Colonic mucosa (tissue), 4 donors: ENCODE results near the gene OTUD3. TPM values are rescaled to one million over a fixed set of nuclear protein-coding genes. Genes with fewer than 3 reads are reported as not detected.
"Not testable (repeated sequence)": the region's sequence is repeated elsewhere in the genome, so short reads cannot be mapped to it uniquely, and the experiment has no call there.

Source experiments
- DNase-seq: peaks from one replicate; pipeline ENCODE4 v3.0.0-alpha.2; 2020
- H3K27ac ChIP-seq: fragments of 200-600 bp; one replicate; pipeline ENCODE4 v1.8.0; 2021
- H3K27me3 ChIP-seq: fragments of 200-600 bp; one replicate; pipeline ENCODE4 v1.8.0; 2021
- H3K36me3 ChIP-seq: fragments of 200-600 bp; one replicate; pipeline ENCODE4 v1.8.0; 2021
- H3K4me1 ChIP-seq: fragments of 200-600 bp; one replicate; pipeline ENCODE4 v1.8.0; 2021; ENCODE audit warnings: mild to moderate bottlenecking
- H3K4me3 ChIP-seq: fragments of 200-600 bp; one replicate; pipeline ENCODE4 v1.8.0; 2021
- H3K9ac ChIP-seq, 2 donors: one replicate each; pipeline ENCODE4 v1.7.0; 2013; ENCODE audit warnings: control low read depth in 2 of 2, low read depth in 2 of 2, low read length in 2 of 2
- H3K9me3 ChIP-seq: fragments of 200-600 bp; one replicate; pipeline ENCODE4 v1.8.0; 2021
- CTCF ChIP-seq: fragments of 200-600 bp; IDR thresholded peaks from one replicate; pipeline ENCODE4 v1.8.0; 2022; ENCODE audit warnings: antibody characterized with exemption, mild to moderate bottlenecking
- intact Hi-C: fragments of 100-400 bp; cut with DNase I; formaldehyde crosslinking; loops from one replicate; pipeline ENCODE4 v1.14.1; 2022
- total RNA-seq, 2 donors: library from RNA; stranded (reverse); fragmentation: NEBNext Ultra II Directional in 1 of 2; extraction: Animal tissue kit (Norgen Biotek cat#: 25700) in 1 of 2; gene quantifications; one replicate each; pipeline ENCODE4 v1.2.1, GENCODE V29; 2021
- donor health status: healthy.
- donor health status: DM: no; HTN: no; CAD: no.
- donor health status: DM: no; HTN: no; CAD: no.

The OTUD3 gene
- total RNA-seq, 2 donors from 2014 or later = 9.6 to 15.6 TPM

GRCh38 chr1:19925342-19926070, 43.3 kb downstream of the OTUD3 start:
- H3K9me3 ChIP-seq = no peaks in the 10 kb centered on the region
- H3K27me3 ChIP-seq = no peaks in the 10 kb centered on the region
- no peak overlapping the region for H3K27ac ChIP-seq
- intact Hi-C loops = no loop called here
- no peak overlapping the region for H3K9ac ChIP-seq
- H3K36me3 ChIP-seq = no peaks in the 10 kb centered on the region
- no peak for DNase-seq
- no peaks in the 10 kb centered on the region for H3K4me1 ChIP-seq
- TF ChIP-seq CTCF = no peak
- no peak overlapping the region for H3K4me3 ChIP-seq

- no peak for TF ChIP-seq CTCF
- Histone ChIP-seq H3K9me3 (no peaks in the 10 kb centered on the region), H3K4me3 (no peak overlapping the region), H3K27me3 (no peaks in the 10 kb centered on the region), H3K27ac (no peak overlapping the region), H3K9ac (no peak overlapping the region), H3K4me1 (no peaks in the 10 kb centered on the region), H3K36me3 (no peaks in the 10 kb centered on the region)
- DNase-seq = no peak
- intact Hi-C loops = no loop called here
These were observed 44.3 kb downstream of the OTUD3 start for GRCh38 chr1:19926296-19927129.

DNA sequence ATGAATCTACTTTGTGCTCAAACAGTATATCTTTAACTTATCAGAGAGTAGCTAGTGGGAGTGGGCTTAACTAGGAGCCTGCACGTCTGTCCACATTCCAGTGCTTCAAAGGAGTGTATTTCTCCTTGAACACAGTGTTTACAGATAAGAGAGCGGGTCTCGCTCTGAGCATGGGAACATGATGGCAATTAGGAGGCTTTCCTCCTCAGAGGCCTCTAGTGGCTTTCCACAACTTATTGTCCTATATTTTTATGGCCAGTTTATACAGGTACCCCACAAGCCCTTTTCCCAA, 44.9 kb downstream of the OTUD3 start:
- H3K4me3 ChIP-seq, H3K27ac ChIP-seq, H3K9me3 ChIP-seq, H3K4me1 ChIP-seq, H3K27me3 ChIP-seq, intact Hi-C loops, DNase-seq, H3K36me3 ChIP-seq, H3K9ac ChIP-seq: not testable (repeated sequence)

DNA sequence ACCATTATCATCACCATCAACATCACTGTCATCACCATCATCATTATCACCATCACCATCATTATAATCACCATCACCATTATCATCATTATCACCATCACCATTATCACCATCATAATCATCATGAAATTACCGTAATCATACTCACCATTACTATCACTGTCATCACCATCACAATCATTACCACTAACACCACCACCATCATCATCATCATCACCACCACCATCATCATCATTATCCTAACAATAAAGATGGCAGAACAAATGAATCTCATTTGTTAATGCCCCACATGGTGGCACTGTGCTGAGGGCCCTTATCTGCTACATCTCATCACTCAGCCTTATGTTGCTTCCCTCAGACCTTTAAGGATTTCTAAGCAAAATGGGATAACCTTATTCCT, 50.7 kb downstream of the OTUD3 start:
- Histone ChIP-seq H3K9me3 (no peaks in the 10 kb centered on the region), H3K27ac (no peak overlapping the region), H3K4me1 (no peaks in the 10 kb centered on the region), H3K9ac (no peak overlapping the region), H3K27me3 (no peaks in the 10 kb centered on the region), H3K4me3 (no peak overlapping the region), H3K36me3 (no peaks in the 10 kb centered on the region)
- no peak for TF ChIP-seq CTCF
- intact Hi-C loops = no loop called here
- no peak for DNase-seq

DNA sequence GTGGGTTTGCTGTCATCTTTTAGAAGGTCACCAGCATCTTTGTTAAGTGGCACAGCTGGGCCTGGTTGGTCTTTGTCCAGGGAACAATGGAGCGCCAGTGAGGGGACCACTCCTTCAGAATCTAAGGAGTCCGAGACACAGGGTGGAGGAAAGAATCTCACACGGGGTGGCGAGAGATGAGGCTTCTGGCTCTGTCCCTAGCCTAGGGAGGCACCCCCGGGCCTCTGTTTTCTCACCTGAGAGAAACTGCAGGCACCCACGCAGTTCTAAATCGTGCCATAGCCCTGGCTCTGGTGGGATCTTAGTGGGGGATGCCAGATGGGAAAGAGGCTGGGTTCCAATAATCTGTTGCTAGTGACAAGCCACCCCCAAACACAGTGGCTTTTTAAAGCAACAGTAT, 52.1 kb downstream of the OTUD3 start:
- Histone ChIP-seq H3K9me3 (no peaks in the 10 kb centered on the region), H3K27ac (no peak overlapping the region), H3K36me3 (no peaks in the 10 kb centered on the region), H3K4me1 (no peaks in the 10 kb centered on the region), H3K27me3 (no peaks in the 10 kb centered on the region), H3K4me3 (no peak overlapping the region), H3K9ac (no peak overlapping the region)
- no peak for TF ChIP-seq CTCF
- DNase-seq = no peak
- intact Hi-C loops = no loop called here
